WTC11 (cell line): ENCODE measurements around the gene SLF1. TPM values are rescaled to one million over a fixed set of nuclear protein-coding genes. Genes with fewer than 3 reads are reported as not detected.

ENCODE experiments used
- ATAC-seq: fragments of 200-7000 bp; cut with Tn5 transposase; 2 replicates; pipeline ENCODE4 v1.10.0; 2021; ENCODE audit warnings: mild to moderate bottlenecking, moderate library complexity
- CTCF ChIA-PET: fragments of 300-600 bp; sonication (Branson Sonifier 250); formaldehyde crosslinking; loops from one replicate; lab custom pipeline; 2021; ENCODE audit warnings: antibody characterized with exemption; lab: Charles Lee
- POLR2A ChIA-PET: fragments of 350-600 bp; sonication (Branson Sonifier 250); formaldehyde crosslinking; loops from one replicate; lab custom pipeline; 2021; ENCODE audit warnings: antibody characterized with exemption; lab: Charles Lee
- DNase-seq: peaks from one replicate; pipeline ENCODE4 v3.0.0; 2021; ENCODE audit warnings: low spot score
- H3K27ac Mint-ChIP-seq: 2 replicates; pipeline ENCODE4 v1.8.0; 2021; ENCODE audit warnings: mixed read lengths
- H3K27me3 Mint-ChIP-seq: 2 replicates; pipeline ENCODE4 v1.8.0; 2021; ENCODE audit warnings: low read depth, mild to moderate bottlenecking, moderate library complexity, mixed read lengths
- H3K36me3 Mint-ChIP-seq: 2 replicates; pipeline ENCODE4 v1.8.0; 2021; ENCODE audit warnings: mixed read lengths
- H3K4me1 Mint-ChIP-seq: 2 replicates; pipeline ENCODE4 v1.8.0; 2022; ENCODE audit warnings: mixed read lengths
- H3K4me3 Mint-ChIP-seq: 2 replicates; pipeline ENCODE4 v1.8.0; 2021; ENCODE audit warnings: mild to moderate bottlenecking, moderate library complexity, mixed read lengths
- H3K9me3 Mint-ChIP-seq: 2 replicates; pipeline ENCODE4 v1.8.0; 2021; ENCODE audit warnings: mixed read lengths
- CREM ChIP-seq: sonication (generic); formaldehyde crosslinking; IDR thresholded peaks from 2 replicates; pipeline ENCODE4 v1.8.1; 2022; ENCODE audit warnings: mild to moderate bottlenecking, missing genetic modification reagents, moderate library complexity
- FOXP1 ChIP-seq: sonication (generic); formaldehyde crosslinking; IDR thresholded peaks from 2 replicates; pipeline ENCODE4 v1.8.0; 2022; ENCODE audit warnings: missing genetic modification reagents, mild to moderate bottlenecking, moderate library complexity, borderline replicate concordance
- HMGA2 ChIP-seq: fragments of 250-450 bp; sonication (Bioruptor Pico); IDR thresholded peaks from 2 replicates; pipeline ENCODE4 v1.4.0; 2021; ENCODE audit warnings: mild to moderate bottlenecking, moderate library complexity
- NFE2L1 ChIP-seq: sonication (generic); formaldehyde crosslinking; IDR thresholded peaks from 2 replicates; pipeline ENCODE4 v1.8.1; 2023; ENCODE audit warnings: missing genetic modification reagents
- RORB ChIP-seq: fragments of 250-450 bp; sonication (Bioruptor Pico); IDR thresholded peaks from 2 replicates; pipeline ENCODE4 v1.9.0; 2021; ENCODE audit warnings: mild to moderate bottlenecking
- SMAD4 ChIP-seq: sonication (generic); formaldehyde crosslinking; IDR thresholded peaks from 2 replicates; pipeline ENCODE4 v1.8.0; 2022; ENCODE audit warnings: mild to moderate bottlenecking, missing genetic modification reagents
- TEAD1 ChIP-seq: sonication (generic); formaldehyde crosslinking; IDR thresholded peaks from 2 replicates; pipeline ENCODE4 v1.8.0; 2022; ENCODE audit warnings: mild to moderate bottlenecking, missing genetic modification reagents
- TEAD4 ChIP-seq: sonication (generic); formaldehyde crosslinking; IDR thresholded peaks from 2 replicates; pipeline ENCODE4 v1.8.0; 2022; ENCODE audit warnings: mild to moderate bottlenecking, missing genetic modification reagents
- TP53 ChIP-seq: sonication (generic); formaldehyde crosslinking; IDR thresholded peaks from 2 replicates; pipeline ENCODE4 v1.8.1; 2023; ENCODE audit warnings: mild to moderate bottlenecking, missing genetic modification reagents
- ZNF219 ChIP-seq: sonication (generic); formaldehyde crosslinking; IDR thresholded peaks from 2 replicates; pipeline ENCODE4 v1.8.0; 2023; ENCODE audit warnings: missing genetic modification reagents, mild to moderate bottlenecking, borderline replicate concordance
- ZNF232 ChIP-seq: sonication (generic); formaldehyde crosslinking; IDR thresholded peaks from 2 replicates; pipeline ENCODE4 v1.8.0; 2022; ENCODE audit warnings: mild to moderate bottlenecking, missing genetic modification reagents
- ZNF396 ChIP-seq: fragments of 250-450 bp; sonication (Bioruptor Pico); IDR thresholded peaks from 2 replicates; pipeline ENCODE4 v1.8.0; 2021; ENCODE audit warnings: mild to moderate bottlenecking, moderate library complexity, borderline replicate concordance
- ZNF416 ChIP-seq: fragments of 250-450 bp; sonication (Bioruptor Pico); IDR thresholded peaks from 2 replicates; pipeline ENCODE4 v1.9.0; 2021; ENCODE audit warnings: mild to moderate bottlenecking, inconsistent platforms
- ZNF671 ChIP-seq: fragments of 250-450 bp; sonication (Bioruptor Pico); IDR thresholded peaks from 2 replicates; pipeline ENCODE4 v1.8.0; 2021; ENCODE audit warnings: mild to moderate bottlenecking
- total RNA-seq: library from RNA; stranded (reverse); gene quantifications from 3 replicates; pipeline ENCODE4 v1.2.3, GENCODE V29; 2021
- TF ChIP-seq, protein P1 (sequence below): sonication (generic); formaldehyde crosslinking; IDR thresholded peaks from 2 replicates; pipeline ENCODE4 v1.8.1; 2022; ENCODE audit warnings: low read depth, missing genetic modification reagents, borderline replicate concordance
- TF ChIP-seq, protein P2 (sequence below): fragments of 250-450 bp; sonication (Bioruptor Pico); IDR thresholded peaks from 2 replicates; pipeline ENCODE4 v1.9.0; 2021; ENCODE audit warnings: mild to moderate bottlenecking
- TF ChIP-seq, protein P3 (sequence below): fragments of 250-450 bp; sonication (Bioruptor Pico); IDR thresholded peaks from 2 replicates; pipeline ENCODE4 v1.9.0; 2021; ENCODE audit warnings: mild to moderate bottlenecking, borderline replicate concordance
- TF ChIP-seq, protein P4 (sequence below): sonication (generic); formaldehyde crosslinking; IDR thresholded peaks from 2 replicates; pipeline ENCODE4 v1.8.0; 2023; ENCODE audit warnings: missing genetic modification reagents
- TF ChIP-seq, protein P5 (sequence below): sonication (generic); formaldehyde crosslinking; IDR thresholded peaks from 2 replicates; pipeline ENCODE4 v1.8.0; 2023; ENCODE audit warnings: mild to moderate bottlenecking, missing genetic modification reagents
- TF ChIP-seq, protein P6 (sequence below): sonication (generic); formaldehyde crosslinking; IDR thresholded peaks from 2 replicates; pipeline ENCODE4 v1.8.1; 2022; ENCODE audit warnings: missing genetic modification reagents, borderline replicate concordance
- TF ChIP-seq, protein P7 (sequence below): fragments of 250-450 bp; sonication (Bioruptor Pico); conservative IDR thresholded peaks from 2 replicates; pipeline ENCODE4 v1.9.0; 2021; ENCODE audit warnings: mild to moderate bottlenecking

SLF1 gene
- total RNA-seq, 1 experiment from 2014 or later: 15.7 TPM

DNA sequence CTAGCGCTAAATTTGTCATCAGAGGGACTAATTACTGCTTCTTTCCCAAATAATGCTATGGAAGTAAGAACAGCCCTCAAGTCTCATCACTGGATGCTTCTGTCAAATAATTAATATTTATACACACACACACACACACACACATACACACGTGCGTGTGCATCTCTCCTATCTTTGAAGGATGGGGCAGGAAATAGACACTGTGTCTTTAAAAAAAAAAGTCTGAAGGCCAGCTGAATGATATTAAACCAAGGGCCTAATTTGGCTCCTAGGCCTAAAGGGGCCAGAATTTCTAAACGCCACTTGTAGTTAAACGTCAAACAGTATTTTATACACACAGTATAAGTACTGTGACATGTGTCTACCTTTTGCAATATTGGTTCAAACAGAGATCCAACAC lies 3.3 kb downstream of the SLF1 start (continued):
- TF ChIP-seq, protein P1, sequence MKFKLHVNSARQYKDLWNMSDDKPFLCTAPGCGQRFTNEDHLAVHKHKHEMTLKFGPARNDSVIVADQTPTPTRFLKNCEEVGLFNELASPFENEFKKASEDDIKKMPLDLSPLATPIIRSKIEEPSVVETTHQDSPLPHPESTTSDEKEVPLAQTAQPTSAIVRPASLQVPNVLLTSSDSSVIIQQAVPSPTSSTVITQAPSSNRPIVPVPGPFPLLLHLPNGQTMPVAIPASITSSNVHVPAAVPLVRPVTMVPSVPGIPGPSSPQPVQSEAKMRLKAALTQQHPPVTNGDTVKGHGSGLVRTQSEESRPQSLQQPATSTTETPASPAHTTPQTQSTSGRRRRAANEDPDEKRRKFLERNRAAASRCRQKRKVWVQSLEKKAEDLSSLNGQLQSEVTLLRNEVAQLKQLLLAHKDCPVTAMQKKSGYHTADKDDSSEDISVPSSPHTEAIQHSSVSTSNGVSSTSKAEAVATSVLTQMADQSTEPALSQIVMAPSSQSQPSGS (CRISPR knock-in tag): no peak

DNA sequence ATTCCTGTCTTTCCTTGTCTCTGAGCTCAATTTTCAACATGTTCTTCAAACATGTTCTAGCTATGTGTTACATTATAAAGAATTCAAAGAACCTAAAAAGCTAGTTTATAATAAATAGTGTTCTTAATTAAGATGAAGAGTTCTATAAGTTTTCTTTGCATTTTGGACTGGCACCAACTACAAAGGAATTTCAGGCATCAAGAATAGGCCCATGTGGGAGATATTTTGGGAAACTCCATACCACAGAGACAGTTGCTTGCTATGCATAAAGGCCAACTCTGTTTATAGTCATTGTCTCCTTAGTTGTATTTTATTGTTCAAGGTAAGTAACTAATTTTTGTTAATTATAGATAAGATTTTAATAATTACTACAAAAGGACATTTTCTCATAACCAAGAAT lies 4.5 kb downstream of the SLF1 start:
- Mint-ChIP-seq H3K4me1 (peaks cover 11% of the 10 kb centered on the region), H3K36me3 (no peaks in the 10 kb centered on the region), H3K4me3 (no peak overlapping the region), H3K9me3 (no peaks in the 10 kb centered on the region), H3K27ac (no peak overlapping the region), H3K27me3 (no peaks in the 10 kb centered on the region)
- TF ChIP-seq, protein P2, sequence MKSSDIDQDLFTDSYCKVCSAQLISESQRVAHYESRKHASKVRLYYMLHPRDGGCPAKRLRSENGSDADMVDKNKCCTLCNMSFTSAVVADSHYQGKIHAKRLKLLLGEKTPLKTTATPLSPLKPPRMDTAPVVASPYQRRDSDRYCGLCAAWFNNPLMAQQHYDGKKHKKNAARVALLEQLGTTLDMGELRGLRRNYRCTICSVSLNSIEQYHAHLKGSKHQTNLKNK (CRISPR knock-in tag): no peak
- TF ChIP-seq, protein P3, sequence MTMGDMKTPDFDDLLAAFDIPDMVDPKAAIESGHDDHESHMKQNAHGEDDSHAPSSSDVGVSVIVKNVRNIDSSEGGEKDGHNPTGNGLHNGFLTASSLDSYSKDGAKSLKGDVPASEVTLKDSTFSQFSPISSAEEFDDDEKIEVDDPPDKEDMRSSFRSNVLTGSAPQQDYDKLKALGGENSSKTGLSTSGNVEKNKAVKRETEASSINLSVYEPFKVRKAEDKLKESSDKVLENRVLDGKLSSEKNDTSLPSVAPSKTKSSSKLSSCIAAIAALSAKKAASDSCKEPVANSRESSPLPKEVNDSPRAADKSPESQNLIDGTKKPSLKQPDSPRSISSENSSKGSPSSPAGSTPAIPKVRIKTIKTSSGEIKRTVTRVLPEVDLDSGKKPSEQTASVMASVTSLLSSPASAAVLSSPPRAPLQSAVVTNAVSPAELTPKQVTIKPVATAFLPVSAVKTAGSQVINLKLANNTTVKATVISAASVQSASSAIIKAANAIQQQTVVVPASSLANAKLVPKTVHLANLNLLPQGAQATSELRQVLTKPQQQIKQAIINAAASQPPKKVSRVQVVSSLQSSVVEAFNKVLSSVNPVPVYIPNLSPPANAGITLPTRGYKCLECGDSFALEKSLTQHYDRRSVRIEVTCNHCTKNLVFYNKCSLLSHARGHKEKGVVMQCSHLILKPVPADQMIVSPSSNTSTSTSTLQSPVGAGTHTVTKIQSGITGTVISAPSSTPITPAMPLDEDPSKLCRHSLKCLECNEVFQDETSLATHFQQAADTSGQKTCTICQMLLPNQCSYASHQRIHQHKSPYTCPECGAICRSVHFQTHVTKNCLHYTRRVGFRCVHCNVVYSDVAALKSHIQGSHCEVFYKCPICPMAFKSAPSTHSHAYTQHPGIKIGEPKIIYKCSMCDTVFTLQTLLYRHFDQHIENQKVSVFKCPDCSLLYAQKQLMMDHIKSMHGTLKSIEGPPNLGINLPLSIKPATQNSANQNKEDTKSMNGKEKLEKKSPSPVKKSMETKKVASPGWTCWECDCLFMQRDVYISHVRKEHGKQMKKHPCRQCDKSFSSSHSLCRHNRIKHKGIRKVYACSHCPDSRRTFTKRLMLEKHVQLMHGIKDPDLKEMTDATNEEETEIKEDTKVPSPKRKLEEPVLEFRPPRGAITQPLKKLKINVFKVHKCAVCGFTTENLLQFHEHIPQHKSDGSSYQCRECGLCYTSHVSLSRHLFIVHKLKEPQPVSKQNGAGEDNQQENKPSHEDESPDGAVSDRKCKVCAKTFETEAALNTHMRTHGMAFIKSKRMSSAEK (CRISPR knock-in tag): no peak
- TF ChIP-seq HMGA2 (CRISPR knock-in tag) (no peak), ZNF219 (CRISPR knock-in tag) (no peak), ZNF232 (no peak), NFE2L1 (no peak), RORB (no peak), SMAD4 (no peak), FOXP1 (CRISPR knock-in tag) (no peak), TEAD1 (CRISPR knock-in tag) (no peak), ZNF671 (CRISPR knock-in tag) (no peak), TEAD4 (CRISPR knock-in tag) (no peak), ZNF396 (no peak), ZNF416 (no peak), TP53 (CRISPR knock-in tag) (no peak), CREM (CRISPR knock-in tag) (no peak)
- TF ChIP-seq, protein P4, sequence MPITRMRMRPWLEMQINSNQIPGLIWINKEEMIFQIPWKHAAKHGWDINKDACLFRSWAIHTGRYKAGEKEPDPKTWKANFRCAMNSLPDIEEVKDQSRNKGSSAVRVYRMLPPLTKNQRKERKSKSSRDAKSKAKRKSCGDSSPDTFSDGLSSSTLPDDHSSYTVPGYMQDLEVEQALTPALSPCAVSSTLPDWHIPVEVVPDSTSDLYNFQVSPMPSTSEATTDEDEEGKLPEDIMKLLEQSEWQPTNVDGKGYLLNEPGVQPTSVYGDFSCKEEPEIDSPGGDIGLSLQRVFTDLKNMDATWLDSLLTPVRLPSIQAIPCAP (CRISPR knock-in tag): no peak
- TF ChIP-seq, protein P5, sequence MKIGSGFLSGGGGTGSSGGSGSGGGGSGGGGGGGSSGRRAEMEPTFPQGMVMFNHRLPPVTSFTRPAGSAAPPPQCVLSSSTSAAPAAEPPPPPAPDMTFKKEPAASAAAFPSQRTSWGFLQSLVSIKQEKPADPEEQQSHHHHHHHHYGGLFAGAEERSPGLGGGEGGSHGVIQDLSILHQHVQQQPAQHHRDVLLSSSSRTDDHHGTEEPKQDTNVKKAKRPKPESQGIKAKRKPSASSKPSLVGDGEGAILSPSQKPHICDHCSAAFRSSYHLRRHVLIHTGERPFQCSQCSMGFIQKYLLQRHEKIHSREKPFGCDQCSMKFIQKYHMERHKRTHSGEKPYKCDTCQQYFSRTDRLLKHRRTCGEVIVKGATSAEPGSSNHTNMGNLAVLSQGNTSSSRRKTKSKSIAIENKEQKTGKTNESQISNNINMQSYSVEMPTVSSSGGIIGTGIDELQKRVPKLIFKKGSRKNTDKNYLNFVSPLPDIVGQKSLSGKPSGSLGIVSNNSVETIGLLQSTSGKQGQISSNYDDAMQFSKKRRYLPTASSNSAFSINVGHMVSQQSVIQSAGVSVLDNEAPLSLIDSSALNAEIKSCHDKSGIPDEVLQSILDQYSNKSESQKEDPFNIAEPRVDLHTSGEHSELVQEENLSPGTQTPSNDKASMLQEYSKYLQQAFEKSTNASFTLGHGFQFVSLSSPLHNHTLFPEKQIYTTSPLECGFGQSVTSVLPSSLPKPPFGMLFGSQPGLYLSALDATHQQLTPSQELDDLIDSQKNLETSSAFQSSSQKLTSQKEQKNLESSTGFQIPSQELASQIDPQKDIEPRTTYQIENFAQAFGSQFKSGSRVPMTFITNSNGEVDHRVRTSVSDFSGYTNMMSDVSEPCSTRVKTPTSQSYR (CRISPR knock-in tag): no peak
- TF ChIP-seq, protein P6, sequence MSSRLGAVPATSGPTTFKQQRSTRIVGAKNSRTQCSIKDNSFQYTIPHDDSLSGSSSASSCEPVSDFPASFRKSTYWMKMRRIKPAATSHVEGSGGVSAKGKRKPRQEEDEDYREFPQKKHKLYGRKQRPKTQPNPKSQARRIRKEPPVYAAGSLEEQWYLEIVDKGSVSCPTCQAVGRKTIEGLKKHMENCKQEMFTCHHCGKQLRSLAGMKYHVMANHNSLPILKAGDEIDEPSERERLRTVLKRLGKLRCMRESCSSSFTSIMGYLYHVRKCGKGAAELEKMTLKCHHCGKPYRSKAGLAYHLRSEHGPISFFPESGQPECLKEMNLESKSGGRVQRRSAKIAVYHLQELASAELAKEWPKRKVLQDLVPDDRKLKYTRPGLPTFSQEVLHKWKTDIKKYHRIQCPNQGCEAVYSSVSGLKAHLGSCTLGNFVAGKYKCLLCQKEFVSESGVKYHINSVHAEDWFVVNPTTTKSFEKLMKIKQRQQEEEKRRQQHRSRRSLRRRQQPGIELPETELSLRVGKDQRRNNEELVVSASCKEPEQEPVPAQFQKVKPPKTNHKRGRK: no peak
- TF ChIP-seq, protein P7, sequence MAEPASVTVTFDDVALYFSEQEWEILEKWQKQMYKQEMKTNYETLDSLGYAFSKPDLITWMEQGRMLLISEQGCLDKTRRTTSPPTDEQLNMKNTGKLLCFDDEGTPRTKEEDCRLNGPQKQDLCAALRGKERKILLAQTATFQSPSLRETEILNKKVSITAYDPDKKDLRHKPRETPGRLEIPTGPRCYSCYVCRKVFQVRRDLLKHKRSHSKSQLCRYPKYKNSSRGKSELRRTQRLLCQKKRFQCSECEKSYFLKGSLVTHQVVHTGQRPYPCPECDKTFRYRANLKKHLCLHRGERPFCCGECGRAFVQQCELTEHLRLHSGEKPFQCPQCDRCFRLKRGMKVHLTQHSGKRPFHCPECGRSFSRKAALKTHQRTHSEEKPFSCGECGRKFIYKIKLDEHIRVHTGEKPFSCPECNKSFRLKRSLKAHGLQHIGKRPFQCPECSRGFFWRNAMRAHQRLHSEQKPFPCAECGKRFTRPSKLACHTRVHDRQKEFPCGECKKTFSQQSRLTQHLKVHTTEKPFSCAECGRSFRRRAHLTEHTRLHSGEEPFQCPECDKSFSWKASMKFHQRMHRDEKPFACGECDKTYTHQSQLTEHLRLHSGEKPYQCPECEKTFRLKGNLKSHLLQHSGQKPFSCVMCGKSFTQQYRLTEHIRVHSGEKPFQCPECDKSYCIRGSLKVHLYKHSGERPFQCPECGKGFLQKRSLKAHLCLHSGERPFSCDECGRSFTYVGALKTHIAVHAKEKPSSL: no peak
- ChIA-PET CTCF (no interaction called here), POLR2A (no interaction called here)
- no peak for DNase-seq
- ATAC-seq: no peak
